IMR-90 (cell line): ENCODE results near the gene MAPK11. TPM values are rescaled to one million over a fixed set of nuclear protein-coding genes. Genes with fewer than 3 reads are reported as not detected.

Experiments used
- ATAC-seq: fragments of 200-7000 bp; cut with Tn5 transposase; 2 replicates; pipeline ENCODE4 v1.9.1; 2020; ENCODE audit warnings: low read depth, mild to moderate bottlenecking, moderate library complexity
- BruUV-seq: library from RNA; stranded (reverse); fragments of 400-500 nt; replicated peaks from 2 replicates; lab custom pipeline; 2021; lab: Mats Ljungman, UMichigan
- CTCF ChIA-PET: fragments of 300-600 bp; formaldehyde crosslinking; extraction: SDS; loops from one replicate; lab custom pipeline; 2021; ENCODE audit warnings: antibody characterized with exemption; lab: Yijun Ruan, JAX
- POLR2A ChIA-PET: fragments of 300-600 bp; sonication (Branson Sonifier 250); formaldehyde crosslinking; loops from one replicate; lab custom pipeline; 2022; ENCODE audit warnings: antibody characterized with exemption; ENCODE audit not compliant: unreplicated experiment; lab: Charles Lee
- DNase-seq: peaks from one replicate; pipeline ENCODE4 v3.0.0; 2013
- H2AFZ ChIP-seq: replicated peaks from 2 replicates; pipeline ENCODE3; 2013; ENCODE audit warnings: low read length, mild to moderate bottlenecking; ENCODE audit not compliant: poor library complexity
- H2AK5ac ChIP-seq: 2 replicates; pipeline ENCODE4 v1.6.1; 2013; ENCODE audit warnings: low read depth, low read length, inconsistent platforms
- H2AK9ac ChIP-seq: replicated peaks from 2 replicates; pipeline ENCODE3; 2013; ENCODE audit warnings: mild to moderate bottlenecking, low read depth, low read length, moderate library complexity; ENCODE audit not compliant: poor library complexity
- H2BK120ac ChIP-seq: 2 replicates; pipeline ENCODE4 v1.6.1; 2013; ENCODE audit warnings: low read depth, low read length, inconsistent platforms
- H2BK15ac ChIP-seq: 3 replicates; pipeline ENCODE4 v1.6.1; 2013; ENCODE audit warnings: low read depth, low read length, inconsistent platforms
- H2BK20ac ChIP-seq: 2 replicates; pipeline ENCODE4 v1.6.1; 2013; ENCODE audit warnings: low read depth, mild to moderate bottlenecking, inconsistent platforms, low read length, moderate library complexity
- H2BK5ac ChIP-seq: 2 replicates; pipeline ENCODE4 v1.6.1; 2013; ENCODE audit warnings: mild to moderate bottlenecking, low read depth, low read length, inconsistent platforms; ENCODE audit not compliant: poor library complexity, severe bottlenecking
- H3K14ac ChIP-seq: replicated peaks from 2 replicates; pipeline ENCODE4 v1.6.1; 2013; ENCODE audit warnings: low read depth, low read length, inconsistent platforms
- H3K18ac ChIP-seq: 2 replicates; pipeline ENCODE4 v1.6.1; 2013; ENCODE audit warnings: low read depth, low read length, control low read depth
- H3K23ac ChIP-seq: 2 replicates; pipeline ENCODE4 v1.6.1; 2013; ENCODE audit warnings: low read depth, low read length, inconsistent platforms
- H3K27ac ChIP-seq: 2 replicates; pipeline ENCODE4 v1.5.1; 2013; ENCODE audit warnings: mild to moderate bottlenecking, control low read depth, low read length; ENCODE audit not compliant: insufficient read depth
- H3K27me3 ChIP-seq: 2 replicates; pipeline ENCODE4 v1.6.1; 2013; ENCODE audit warnings: low read length; ENCODE audit not compliant: control insufficient read depth, insufficient read depth
- H3K36me3 ChIP-seq: 2 replicates; pipeline ENCODE4 v1.6.1; 2013; ENCODE audit warnings: low read length, mixed read lengths; ENCODE audit not compliant: control insufficient read depth, insufficient read depth
- H3K4ac ChIP-seq: 2 replicates; pipeline ENCODE4 v1.6.1; 2013; ENCODE audit warnings: low read depth, low read length, inconsistent platforms
- H3K4me1 ChIP-seq: 2 replicates; pipeline ENCODE4 v1.6.1; 2013; ENCODE audit warnings: low read length, mixed read lengths; ENCODE audit not compliant: control insufficient read depth, insufficient read depth
- H3K4me2 ChIP-seq: 2 replicates; pipeline ENCODE4 v1.6.1; 2013; ENCODE audit warnings: low read depth, mild to moderate bottlenecking, control low read depth, low read length, moderate library complexity
- H3K4me3 ChIP-seq: 2 replicates; pipeline ENCODE4 v1.5.1; 2013; ENCODE audit warnings: low read depth, mild to moderate bottlenecking, control low read depth, low read length, moderate library complexity; ENCODE audit not compliant: insufficient read depth
- H3K56ac ChIP-seq: 2 replicates; pipeline ENCODE4 v1.6.1; 2013; ENCODE audit warnings: low read length, inconsistent platforms; ENCODE audit not compliant: insufficient read depth; ENCODE audit errors: extremely low read depth
- H3K79me1 ChIP-seq, 2 experiments: 2 replicates each; pipeline ENCODE4 v1.6.1; 2013; ENCODE audit warnings: low read length in 2 of 2, inconsistent platforms in 1 of 2, low read depth in 1 of 2
- H3K9ac ChIP-seq: 2 replicates; pipeline ENCODE4 v1.6.1; 2013; ENCODE audit warnings: low read depth, low read length, control low read depth
- H3K9me1 ChIP-seq: 2 replicates; pipeline ENCODE4 v1.6.1; 2013; ENCODE audit warnings: low read length, inconsistent platforms; ENCODE audit not compliant: insufficient read depth
- H3K9me3 ChIP-seq: 2 replicates; pipeline ENCODE4 v1.6.1; 2013; ENCODE audit warnings: low read length; ENCODE audit not compliant: control insufficient read depth, insufficient read depth
- H4K20me1 ChIP-seq: 2 replicates; pipeline ENCODE4 v1.6.1; 2013; ENCODE audit warnings: low read length, inconsistent platforms; ENCODE audit not compliant: insufficient read depth
- H4K5ac ChIP-seq: 2 replicates; pipeline ENCODE4 v1.6.1; 2013; ENCODE audit warnings: mild to moderate bottlenecking, low read depth, low read length, control low read depth
- H4K8ac ChIP-seq, 2 experiments: 2 replicates each; pipeline ENCODE4 v1.6.1; 2013; ENCODE audit warnings: low read depth in 2 of 2, low read length in 2 of 2, control low read depth in 1 of 2, inconsistent platforms in 1 of 2
- H4K91ac ChIP-seq: 2 replicates; pipeline ENCODE4 v1.6.1; 2013; ENCODE audit warnings: low read depth, low read length, inconsistent platforms; ENCODE audit not compliant: insufficient read depth
- CTCF ChIP-seq: conservative IDR thresholded peaks from 2 replicates; pipeline ENCODE4 v1.5.1; 2012; ENCODE audit warnings: mild to moderate bottlenecking, low read depth, low read length, improper control_type of control experiment
- ELK1 ChIP-seq: fragments of 150-350 bp; IDR thresholded peaks from 2 replicates; pipeline ENCODE4 v1.6.1; 2016; ENCODE audit warnings: low read depth, mild to moderate bottlenecking, low read length, moderate library complexity, borderline replicate concordance
- WGBS, 2 experiments: methylation state at CpG; one replicate each; pipeline versions ENCODE4 v1.1.5 to v1.1.7; 2013; ENCODE audit warnings: missing lambda C conversion rate in 2 of 2; ENCODE audit not compliant: insufficient read length in 1 of 2; ENCODE audit errors: extremely low coverage in 2 of 2; 5-methylcytosine and 5-hydroxymethylcytosine counted together
- dilution Hi-C: fragments of 300-500 bp; cut with HindIII; formaldehyde crosslinking; loops from one replicate; pipeline ENCODE4 v1.14.3; 2018; ENCODE audit warnings: low sequenced_read_pairs; ENCODE audit not compliant: unreplicated experiment
- in situ Hi-C: fragments of 300-500 bp; cut with MboI; formaldehyde crosslinking; loops from 3 replicates; pipeline ENCODE4 v1.14.3; 2019; ENCODE audit warnings: low sequenced_read_pairs, inconsistent platforms, mixed read lengths
- intact Hi-C: fragments of 100-400 bp; cut with micrococcal nuclease; formaldehyde crosslinking; loops from 2 replicates; pipeline ENCODE4 v1.10.0; 2022
- polyA plus RNA-seq, 3 experiments: library from polyadenylated mRNA; depleted of rRNA; stranded (reverse); fragments of >200 nt; gene quantifications; 2 replicates each; pipeline ENCODE4 v1.2.3, GENCODE V29; 2012; ENCODE audit warnings: low replicate concordance in 1 of 3
- total RNA-seq: library from RNA; depleted of rRNA; stranded (reverse); fragments of >200 nt; gene quantifications from 2 replicates; pipeline ENCODE4 v1.2.3, GENCODE V29; 2012

MAPK11 gene
- total and polyA plus RNA-seq, 2 of the 4 experiments (the other 2 are of a cell fraction) = 8.1 to 14.4 TPM

GRCh38 chr22:50292643-50293440 is 22.7 kb upstream of the MAPK11 start:
- H2BK120ac ChIP-seq = peak overlapping the region; percentile 72
- H3K27me3 ChIP-seq = no peaks in the 10 kb centered on the region
- peaks cover 34% of the 10 kb centered on the region for H3K4me1 ChIP-seq
- H3K9me1 ChIP-seq = peaks cover 3% of the 10 kb centered on the region
- CTCF ChIA-PET = no interaction called here
- in situ Hi-C loops = no loop called here
- H3K9me3 ChIP-seq = no peaks in the 10 kb centered on the region
- peaks cover 90% of the 10 kb centered on the region for H4K20me1 ChIP-seq
- ATAC-seq (peak; percentile 1), DNase-seq (no peak)
- H2BK20ac ChIP-seq = peak overlapping the region; percentile 47
- H2AFZ ChIP-seq = peak overlapping the region; percentile 8
- peak overlapping the region; percentile 76 for H3K18ac ChIP-seq
- dilution Hi-C loops = no loop called here
- WGBS, 2 experiments = 71% methylated on average over 14 of the region's 29 CpGs; no CpG with 5 or more reads in 1 of the 2 experiments
- H4K8ac ChIP-seq = peak overlapping the region; percentile 91
- peak overlapping the region; percentile 70; the same call in 1 of the 3 replicates for H2BK15ac ChIP-seq
- H3K27ac ChIP-seq = peak overlapping the region; percentile 100
- H2AK5ac ChIP-seq = peak overlapping the region; percentile 74
- peaks cover 8 to 69% of the 10 kb centered on the region in 2 experiments; a peak in 3 of 4 replicates for H3K79me1 ChIP-seq
- H3K4me2 ChIP-seq = peak overlapping the region; percentile 74
- peak overlapping the region; percentile 94 for H2AK9ac ChIP-seq
- peak overlapping the region; percentile 94 for H3K4ac ChIP-seq
- TF ChIP-seq ELK1 (no peak), CTCF (0 out of 2 replicates have a peak, but pooled peaks have one; percentile 4)
- peak overlapping the region; percentile 86 for H3K23ac ChIP-seq
- POLR2A ChIA-PET = interaction anchor here (0.6 kb wide), 1 partner anchor 18 kb away, joined by 5 read pairs; no protein-coding TSS in a partner anchor
- H3K56ac ChIP-seq = peak overlapping the region; percentile 93
- intact Hi-C loops = loop anchor here (2.0 to 5.0 kb wide), 2 partner anchors 14 to 34 kb away; partner anchors contain the start of genes DENND6B and PLXNB2
- peak overlapping the region; percentile 99 for H2BK5ac ChIP-seq
- peak overlapping the region; percentile 82 for H4K5ac ChIP-seq
- H3K14ac ChIP-seq = peak overlapping the region; percentile 91
- H3K4me3 ChIP-seq = peak overlapping the region; percentile 41
- peak overlapping the region; percentile 95 for H3K9ac ChIP-seq
- BruUV-seq = no TSS peak
- peaks cover 36% of the 10 kb centered on the region for H3K36me3 ChIP-seq
- H4K91ac ChIP-seq = peak overlapping the region; percentile 97
